B cell (primary cell): ENCODE results near the gene LAP3. TPM values are rescaled to one million over a fixed set of nuclear protein-coding genes. Genes with fewer than 3 reads are reported as not detected.

Experiments used
- ATAC-seq: fragments of 200-7000 bp; cut with Tn5 transposase; one replicate; pipeline ENCODE4 v1.10.0; 2021; ENCODE audit warnings: low read depth, mild to moderate bottlenecking, moderate number of reproducible peaks, moderate library complexity
- CTCF ChIA-PET: fragments of 350-600 bp; sonication (Branson Sonifier 250); formaldehyde crosslinking; loops from one replicate; lab custom pipeline; 2021; ENCODE audit warnings: antibody characterized with exemption, inconsistent platforms; lab: Charles Lee
- POLR2A ChIA-PET: fragments of 350-600 bp; sonication (Branson Sonifier 250); formaldehyde crosslinking; loops from one replicate; lab custom pipeline; 2021; ENCODE audit warnings: antibody characterized with exemption; lab: Charles Lee
- DNase-seq: peaks from one replicate; pipeline ENCODE4 v3.0.0; 2013
- H2AFZ ChIP-seq: 2 replicates; pipeline ENCODE4 v1.6.1; 2012; ENCODE audit warnings: mild to moderate bottlenecking, low read depth, low read length; ENCODE audit not compliant: insufficient read depth, poor library complexity, severe bottlenecking
- H3K27ac ChIP-seq, 2 donors: 1 replicate in 1 of 2; 2 replicates in 1 of 2; pipeline ENCODE4 v1.5.1; 2012 to 2013; ENCODE audit warnings: low read length in 2 of 2, mild to moderate bottlenecking in 2 of 2, moderate library complexity in 1 of 2
- H3K27me3 ChIP-seq, 4 experiments: fragments of 200-600 bp in 1 of 4; sonication (generic) in 1 of 4; replicated peaks in 1 of 4; 1 replicate in 2 of 4; 2 replicates in 2 of 4; pipeline versions ENCODE4 v1.6.1 to v1.7.0; 2013 to 2016; ENCODE audit warnings: low read length in 3 of 4, mild to moderate bottlenecking in 2 of 4, mixed read lengths in 1 of 4, moderate library complexity in 1 of 4; ENCODE audit not compliant: insufficient read depth in 4 of 4, control insufficient read depth in 3 of 4; ENCODE audit errors: control extremely low read depth in 1 of 4
- H3K36me3 ChIP-seq, 2 experiments: replicated peaks in 1 of 2; 1 replicate in 1 of 2; 2 replicates in 1 of 2; pipeline versions ENCODE4 v1.6.1 to v1.7.1; 2013; ENCODE audit warnings: low read length in 1 of 2; ENCODE audit not compliant: insufficient read depth in 2 of 2, control insufficient read depth in 1 of 2; ENCODE audit errors: control extremely low read depth in 1 of 2, extremely low read depth in 1 of 2
- H3K4me1 ChIP-seq, 2 donors: fragments of 200-600 bp in 1 of 2; sonication (generic) in 1 of 2; 1 replicate in 1 of 2; 2 replicates in 1 of 2; pipeline versions ENCODE4 v1.5.1 to v1.6.1; 2013 to 2017; ENCODE audit warnings: low read length in 2 of 2; ENCODE audit not compliant: control insufficient read depth in 2 of 2, insufficient read depth in 2 of 2
- H3K4me2 ChIP-seq: replicated peaks from 2 replicates; pipeline ENCODE3; 2012; ENCODE audit warnings: mild to moderate bottlenecking, low read depth, low read length; ENCODE audit not compliant: poor library complexity, severe bottlenecking
- H3K4me3 ChIP-seq, 5 experiments: fragments of 200-600 bp in 1 of 5; sonication (generic) in 1 of 5; 1 replicate in 3 of 5; 2 replicates in 2 of 5; pipeline versions ENCODE4 v1.5.1 to v1.7.0; 2011 to 2016; ENCODE audit warnings: low read length in 4 of 5, mild to moderate bottlenecking in 4 of 5, low read depth in 2 of 5, control low read depth in 1 of 5, moderate library complexity in 1 of 5; ENCODE audit not compliant: insufficient read depth in 1 of 5; ENCODE audit errors: control extremely low read depth in 1 of 5, extremely low read depth in 1 of 5
- H3K79me2 ChIP-seq: fragments of 200-600 bp; sonication (generic); one replicate; pipeline ENCODE4 v1.6.0; 2016; ENCODE audit warnings: low read length; ENCODE audit not compliant: control insufficient read depth, insufficient read depth
- H3K9ac ChIP-seq: fragments of 200-600 bp; sonication (generic); 2 replicates; pipeline ENCODE4 v1.6.1; 2017; ENCODE audit warnings: mild to moderate bottlenecking, low read length, moderate library complexity
- H3K9me3 ChIP-seq, 3 donors: one replicate each; pipeline versions ENCODE4 v1.6.1 to v1.7.1; 2013; ENCODE audit warnings: low read length in 2 of 3; ENCODE audit not compliant: control insufficient read depth in 2 of 3, insufficient read depth in 1 of 3; ENCODE audit errors: control extremely low read depth in 1 of 3
- H4K20me1 ChIP-seq: 2 replicates; pipeline ENCODE4 v1.6.0; 2012; ENCODE audit warnings: mild to moderate bottlenecking, low read length; ENCODE audit not compliant: insufficient read depth, control insufficient read depth, poor library complexity, severe bottlenecking
- H3K27ac Mint-ChIP-seq: one replicate; pipeline ENCODE4 v1.8.0; 2021; ENCODE audit warnings: mixed read lengths
- H3K27me3 Mint-ChIP-seq: one replicate; pipeline ENCODE4 v1.8.0; 2021; ENCODE audit warnings: mixed read lengths
- H3K4me1 Mint-ChIP-seq: one replicate; pipeline ENCODE4 v1.8.0; 2021; ENCODE audit warnings: mixed read lengths
- H3K4me3 Mint-ChIP-seq: one replicate; pipeline ENCODE4 v1.8.0; 2021; ENCODE audit warnings: mixed read lengths
- H3K9me3 Mint-ChIP-seq: one replicate; pipeline ENCODE4 v1.8.0; 2022; ENCODE audit warnings: mixed read lengths; ENCODE audit not compliant: insufficient read depth
- CTCF ChIP-seq: fragments of 200-600 bp; IDR thresholded peaks from one replicate; pipeline ENCODE4 v1.8.0; 2022; ENCODE audit warnings: antibody characterized with exemption, mild to moderate bottlenecking
- EZH2 ChIP-seq: IDR thresholded peaks from 2 replicates; pipeline ENCODE4 v1.6.1; 2012; ENCODE audit warnings: borderline replicate concordance, low read depth, mild to moderate bottlenecking, moderate library complexity, low read length; ENCODE audit not compliant: insufficient read depth, poor library complexity, severe bottlenecking
- WGBS: methylation state at CpG from one replicate; pipeline ENCODE4 v1.1.5; 2013; ENCODE audit warnings: missing lambda C conversion rate; ENCODE audit not compliant: insufficient coverage; 5-methylcytosine and 5-hydroxymethylcytosine counted together
- intact Hi-C: fragments of 100-400 bp; cut with micrococcal nuclease; formaldehyde crosslinking; loops from one replicate; pipeline ENCODE4 v1.10.0; 2022
- polyA plus RNA-seq: library from polyadenylated mRNA; depleted of rRNA; stranded (reverse); fragments of >200 nt; gene quantifications from 2 replicates; pipeline ENCODE4 v1.2.3, GENCODE V29; 2012
- total RNA-seq, 2 donors: library from RNA; stranded (reverse); fragments of 120-200 nt in 1 of 2; gene quantifications; 1 replicate in 1 of 2; 2 replicates in 1 of 2; pipeline versions ENCODE4 v1.2.3 to v1.2.4, GENCODE V29; 2013 to 2022

LAP3 gene
- total and polyA plus RNA-seq, 2 donors (not counting 1 experiment from before 2014, with no cell fraction given): 18.4 to 30.1 TPM

- Histone ChIP-seq H3K27me3 (no peaks in the 10 kb centered on the region), H3K4me2 (no peak overlapping the region), H3K4me3 (no peak overlapping the region), H3K79me2 (no peaks in the 10 kb centered on the region), H3K4me1 (peaks cover 0 to 5% of the 10 kb centered on the region in 2 donors), H3K27ac (no peak overlapping the region), H3K9me3 (no peaks in the 10 kb centered on the region), H3K9ac (no peak overlapping the region), H3K36me3 (peaks cover 0 to 71% of the 10 kb centered on the region in 2 experiments), H4K20me1 (no peaks in the 10 kb centered on the region), H2AFZ (no peak overlapping the region)
- H3K27ac Mint-ChIP-seq: no peak overlapping the region
- intact Hi-C loops: no loop called here
- 98% methylated on average over 10 of the region's 10 CpGs for WGBS
- POLR2A ChIA-PET: no interaction called here
- no peak overlapping the region for H3K4me3 Mint-ChIP-seq
- no peaks in the 10 kb centered on the region for H3K9me3 Mint-ChIP-seq
- ATAC-seq: no peak
- TF ChIP-seq CTCF (no peak), EZH2 (no peak)
- CTCF ChIA-PET: no interaction called here
- DNase-seq: no peak
- H3K27me3 Mint-ChIP-seq: no peaks in the 10 kb centered on the region
- H3K4me1 Mint-ChIP-seq: peaks cover 6% of the 10 kb centered on the region
Measured at GRCh38 chr4:17584521-17585213, 7.7 kb downstream of the LAP3 start.

GRCh38 chr4:17587094-17587822, 10.3 kb downstream of the LAP3 start:
- H3K9me3 Mint-ChIP-seq: no peaks in the 10 kb centered on the region
- intact Hi-C loops: no loop called here
- H3K4me3 Mint-ChIP-seq: no peak overlapping the region
- ChIA-PET CTCF (no interaction called here), POLR2A (no interaction called here)
- Histone ChIP-seq H4K20me1 (no peaks in the 10 kb centered on the region), H3K4me1 (no peaks in the 10 kb centered on the region), H2AFZ (no peak overlapping the region), H3K36me3 (peaks cover 0 to 72% of the 10 kb centered on the region in 2 experiments), H3K79me2 (no peaks in the 10 kb centered on the region), H3K27ac (no peak overlapping the region), H3K4me2 (no peak overlapping the region), H3K27me3 (no peaks in the 10 kb centered on the region), H3K9ac (no peak overlapping the region), H3K4me3 (no peak overlapping the region), H3K9me3 (no peaks in the 10 kb centered on the region)
- no peak for ATAC-seq
- no peaks in the 10 kb centered on the region for H3K27me3 Mint-ChIP-seq
- peaks cover 7% of the 10 kb centered on the region for H3K4me1 Mint-ChIP-seq
- TF ChIP-seq CTCF (no peak), EZH2 (no peak)
- no peak for DNase-seq
- no peak overlapping the region for H3K27ac Mint-ChIP-seq
- WGBS: 96% methylated on average over 7 of the region's 9 CpGs
